ENCODE measurements around the gene SLC35F3.
A peak's percentile ranks its signal among the peaks of the same experiment; 100 is the strongest.
"Not testable (repeated sequence)": the region's sequence is repeated elsewhere in the genome, so short reads cannot be mapped to it uniquely, and the experiment has no call there.

Gene SLC35F3

DNA sequence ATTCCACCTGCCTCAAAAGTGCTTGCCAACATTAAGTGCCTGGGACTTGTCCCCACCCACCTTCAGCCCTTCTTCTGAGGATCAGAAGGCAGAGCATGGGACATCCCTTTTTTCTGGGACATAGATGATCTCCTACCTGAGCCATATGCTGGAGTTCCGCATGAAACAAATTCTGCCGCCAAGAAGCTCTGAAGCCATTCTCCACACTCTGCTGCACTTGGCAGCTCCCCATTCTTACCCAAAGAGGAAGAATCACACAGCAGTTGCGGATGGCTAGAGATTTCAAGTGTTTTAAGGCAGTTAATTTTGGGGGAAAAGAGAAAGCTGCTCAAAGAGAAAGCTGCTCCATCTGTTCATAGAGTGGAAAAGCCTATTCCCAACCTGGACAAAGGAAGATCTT, 271.5 kb downstream of the SLC35F3 start:
- no peak overlapping the region for H3K4me3 ChIP-seq (ENCODE audit: low read depth, low read length)
- no peak for TF ChIP-seq CTCF (IDR thresholded peaks at IDR 0.05; ENCODE audit: insufficient read depth, low read depth, low read length, missing control alignments)
- no peak for DNase-seq (ENCODE audit: low read depth)

DNA sequence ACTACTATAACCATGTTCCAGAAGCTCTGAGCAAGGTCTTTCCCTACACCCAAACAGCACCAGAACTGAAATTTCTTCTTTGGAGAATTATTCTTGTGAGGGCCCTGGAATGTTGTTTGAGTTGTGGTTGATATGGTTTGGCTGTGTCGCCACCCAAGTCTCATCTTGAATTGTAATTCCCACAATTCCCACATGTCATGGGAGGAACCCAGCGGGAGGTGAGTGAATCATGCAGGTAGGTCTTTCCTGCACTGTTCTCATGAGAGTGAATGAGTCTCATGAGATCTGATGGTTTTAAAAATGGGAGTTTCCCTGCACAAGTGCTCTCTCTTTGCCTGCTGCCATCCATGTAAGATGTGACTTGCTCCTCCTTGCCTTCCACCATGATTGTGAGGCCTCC, 272.4 kb downstream of the SLC35F3 start:
- H3K4me3 ChIP-seq (ENCODE audit: low read depth, low read length); DNase-seq (ENCODE audit: low read depth): not testable (repeated sequence)

DNA sequence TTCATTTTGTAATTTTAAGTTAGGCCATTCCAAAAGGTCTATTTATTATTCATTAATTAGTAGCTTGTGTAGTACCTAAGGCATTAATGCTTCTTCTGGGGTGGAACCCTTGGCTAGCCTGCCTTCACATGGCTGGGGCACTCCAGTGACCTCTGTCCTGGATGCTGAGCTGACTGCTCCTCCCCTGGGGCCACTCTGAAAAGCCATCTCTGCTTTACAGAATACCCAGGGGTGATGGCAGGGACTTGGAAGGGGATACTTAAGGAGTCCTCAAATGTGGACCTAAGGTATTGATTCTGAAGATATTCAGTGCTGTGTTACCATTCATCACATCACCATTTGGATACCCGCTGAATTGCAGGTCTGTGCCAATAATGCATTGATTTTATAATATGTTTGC, 281.0 kb downstream of the SLC35F3 start:
- no peak overlapping the region for H3K4me3 ChIP-seq (ENCODE audit: low read depth, low read length)
- no peak for TF ChIP-seq CTCF (IDR thresholded peaks at IDR 0.05; ENCODE audit: insufficient read depth, low read depth, low read length, missing control alignments)
- DNase-seq (ENCODE audit: low read depth) = no peak

DNA sequence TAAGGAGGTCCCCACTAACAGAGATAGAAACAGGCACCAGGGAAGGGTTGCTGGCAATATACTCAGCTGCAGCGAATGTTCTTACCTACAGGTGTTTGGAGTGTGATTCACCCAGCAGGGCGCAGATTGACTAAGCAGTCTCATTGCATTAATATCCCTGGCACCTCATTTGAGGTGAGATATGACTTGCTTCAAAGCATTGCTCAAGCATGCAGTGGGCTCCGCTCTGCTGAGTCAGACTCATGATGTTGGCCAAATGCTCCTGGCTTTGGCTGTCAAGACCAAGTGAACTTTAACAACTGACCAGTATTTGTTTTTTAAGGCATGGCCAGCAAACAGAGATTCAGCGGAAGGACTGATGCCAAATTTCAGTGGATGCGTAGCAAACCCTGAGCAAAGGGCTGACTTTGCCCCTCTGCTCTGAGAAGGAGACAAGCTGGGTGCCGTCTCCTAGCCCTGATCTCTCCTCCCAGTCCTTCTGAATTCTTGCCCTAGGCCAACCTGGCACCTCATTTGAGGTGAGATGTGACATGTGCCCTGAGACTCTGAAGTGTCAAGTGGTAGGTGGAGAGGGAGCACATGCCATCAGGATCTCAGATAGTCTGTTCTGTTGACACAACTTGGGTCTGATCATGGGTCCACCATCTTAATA, 281.7 kb downstream of the SLC35F3 start:
- no peak for TF ChIP-seq CTCF (IDR thresholded peaks at IDR 0.05; ENCODE audit: insufficient read depth, low read depth, low read length, missing control alignments)
- no peak overlapping the region for H3K4me3 ChIP-seq (ENCODE audit: low read depth, low read length)

GRCh38 chr1:234188454-234188792, 283.9 kb downstream of the SLC35F3 start:
- H3K4me3 ChIP-seq (ENCODE audit: low read depth, low read length) = no peak overlapping the region
- TF ChIP-seq CTCF (IDR thresholded peaks at IDR 0.05; ENCODE audit: insufficient read depth, low read depth, low read length, missing control alignments) = peak; percentile 36
- DNase-seq (ENCODE audit: low read depth) = peak; percentile 15

More for the DNA sequence above, 281.7 kb downstream of the SLC35F3 start:
- DNase-seq (ENCODE audit: low read depth) = peak; percentile 48

DNA sequence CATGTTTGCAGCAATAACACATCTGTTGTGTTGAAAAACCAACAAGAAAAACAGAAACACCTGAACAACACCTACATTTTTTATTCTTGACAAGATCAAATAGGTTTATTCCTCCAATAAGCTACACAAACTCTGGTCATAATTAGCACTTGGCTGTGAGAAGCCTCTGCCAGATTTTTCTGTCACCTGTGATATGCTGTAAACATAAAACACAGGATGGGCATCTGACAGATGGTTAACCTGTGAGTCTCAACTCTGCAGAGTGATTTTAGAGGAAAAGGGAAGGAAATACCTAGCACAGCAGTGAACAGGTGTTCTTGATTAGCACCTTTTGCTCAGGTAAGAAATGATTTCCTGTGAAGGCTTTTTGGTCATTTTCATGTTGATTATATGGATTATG, 293.4 kb downstream of the SLC35F3 start:
- H3K4me3 ChIP-seq (ENCODE audit: low read depth, low read length) = no peak overlapping the region
- no peak for TF ChIP-seq CTCF (IDR thresholded peaks at IDR 0.05; ENCODE audit: insufficient read depth, low read depth, low read length, missing control alignments)
- no peak for DNase-seq (ENCODE audit: low read depth)

- no peak overlapping the region for H3K4me3 ChIP-seq (ENCODE audit: low read depth, low read length)
- DNase-seq (ENCODE audit: low read depth) = no peak
- TF ChIP-seq CTCF (IDR thresholded peaks at IDR 0.05; ENCODE audit: insufficient read depth, low read depth, low read length, missing control alignments) = no peak
Measured at GRCh38 chr1:234199476-234200127, 295.1 kb downstream of the SLC35F3 start.

Data from GM12865 (cell line).